Progenitor cell of endocrine pancreas (in vitro differentiated cells): ENCODE measurements around the gene DPYSL5. TPM values are rescaled to one million over a fixed set of nuclear protein-coding genes. Genes with fewer than 3 reads are reported as not detected.

Experiments used
- DNase-seq: peaks from one replicate; pipeline ENCODE4 v3.0.0; 2021; ENCODE audit warnings: low spot score; ENCODE audit not compliant: unreplicated experiment
- H3K27ac Mint-ChIP-seq: 2 replicates; pipeline ENCODE4 v1.8.0; 2021; ENCODE audit warnings: mild to moderate bottlenecking, moderate library complexity, mixed read lengths
- H3K27me3 Mint-ChIP-seq: 2 replicates; pipeline ENCODE4 v1.8.0; 2021; ENCODE audit warnings: mixed read lengths
- H3K36me3 Mint-ChIP-seq: 2 replicates; pipeline ENCODE4 v1.8.0; 2022; ENCODE audit warnings: mixed read lengths; ENCODE audit not compliant: insufficient read depth
- H3K4me1 Mint-ChIP-seq: 2 replicates; pipeline ENCODE4 v1.8.0; 2021; ENCODE audit warnings: low read depth, mixed read lengths
- H3K4me3 Mint-ChIP-seq: 2 replicates; pipeline ENCODE4 v1.8.0; 2021; ENCODE audit warnings: low read depth, mild to moderate bottlenecking, moderate library complexity, mixed read lengths
- H3K9me3 Mint-ChIP-seq: 2 replicates; pipeline ENCODE4 v1.8.0; 2021; ENCODE audit warnings: low read depth, mixed read lengths
- total RNA-seq: library from RNA; stranded (reverse); gene quantifications from 2 replicates; pipeline ENCODE4 v1.2.1, GENCODE V29; 2021
- TF ChIP-seq, protein P1 (sequence below): fragments of 200-600 bp; sonication (generic); IDR thresholded peaks from one replicate; pipeline ENCODE4 v1.5.0; 2021; ENCODE audit warnings: antibody characterized with exemption, mild to moderate bottlenecking; ENCODE audit not compliant: unreplicated experiment

The DPYSL5 gene
- total RNA-seq, 1 donor from 2014 or later, result 75.0 TPM

DNA sequence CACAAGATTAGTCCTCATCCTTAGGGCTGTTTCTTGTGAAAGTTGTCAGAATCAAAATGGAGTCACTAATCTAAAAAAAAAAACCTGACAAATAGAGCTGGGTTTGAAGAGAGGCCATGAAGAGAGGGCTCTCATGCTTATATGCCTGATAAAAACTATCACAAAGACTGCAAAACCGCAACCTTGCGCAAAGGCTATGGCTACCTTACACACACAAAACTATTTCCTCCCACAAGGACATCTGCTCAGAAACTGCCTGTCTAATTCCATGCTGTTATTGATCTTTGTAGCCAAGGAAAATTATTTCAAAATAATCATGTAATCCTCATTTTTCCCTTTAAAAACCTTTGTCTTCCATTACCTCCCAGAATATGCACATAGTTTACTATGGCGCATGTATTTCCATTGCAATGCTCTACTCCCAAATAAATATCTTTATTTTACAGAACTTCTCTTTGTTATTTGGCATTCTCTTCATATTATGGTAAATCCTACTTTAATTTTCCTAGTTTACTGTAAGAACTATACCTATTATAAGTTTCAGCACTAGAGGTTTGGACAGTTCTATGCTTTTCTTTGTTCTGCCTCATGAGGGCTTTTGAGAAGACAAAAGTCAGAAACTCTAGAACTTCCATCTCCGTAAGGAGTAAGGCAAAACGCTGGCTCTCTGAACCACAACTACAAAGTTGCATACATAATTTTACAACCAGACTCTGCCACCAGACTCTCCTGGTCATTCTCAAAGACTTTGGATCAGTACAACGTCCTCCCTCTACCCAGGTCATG lies 9.6 kb upstream of the DPYSL5 start:
- DNase-seq, result no peak
- Mint-ChIP-seq H3K36me3 (no peaks in the 10 kb centered on the region), H3K27ac (no peak overlapping the region), H3K9me3 (no peaks in the 10 kb centered on the region), H3K4me3 (no peak overlapping the region), H3K27me3 (peaks cover 51% of the 10 kb centered on the region), H3K4me1 (no peaks in the 10 kb centered on the region)
- TF ChIP-seq, protein P1, sequence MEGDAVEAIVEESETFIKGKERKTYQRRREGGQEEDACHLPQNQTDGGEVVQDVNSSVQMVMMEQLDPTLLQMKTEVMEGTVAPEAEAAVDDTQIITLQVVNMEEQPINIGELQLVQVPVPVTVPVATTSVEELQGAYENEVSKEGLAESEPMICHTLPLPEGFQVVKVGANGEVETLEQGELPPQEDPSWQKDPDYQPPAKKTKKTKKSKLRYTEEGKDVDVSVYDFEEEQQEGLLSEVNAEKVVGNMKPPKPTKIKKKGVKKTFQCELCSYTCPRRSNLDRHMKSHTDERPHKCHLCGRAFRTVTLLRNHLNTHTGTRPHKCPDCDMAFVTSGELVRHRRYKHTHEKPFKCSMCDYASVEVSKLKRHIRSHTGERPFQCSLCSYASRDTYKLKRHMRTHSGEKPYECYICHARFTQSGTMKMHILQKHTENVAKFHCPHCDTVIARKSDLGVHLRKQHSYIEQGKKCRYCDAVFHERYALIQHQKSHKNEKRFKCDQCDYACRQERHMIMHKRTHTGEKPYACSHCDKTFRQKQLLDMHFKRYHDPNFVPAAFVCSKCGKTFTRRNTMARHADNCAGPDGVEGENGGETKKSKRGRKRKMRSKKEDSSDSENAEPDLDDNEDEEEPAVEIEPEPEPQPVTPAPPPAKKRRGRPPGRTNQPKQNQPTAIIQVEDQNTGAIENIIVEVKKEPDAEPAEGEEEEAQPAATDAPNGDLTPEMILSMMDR, result no peak

DNA sequence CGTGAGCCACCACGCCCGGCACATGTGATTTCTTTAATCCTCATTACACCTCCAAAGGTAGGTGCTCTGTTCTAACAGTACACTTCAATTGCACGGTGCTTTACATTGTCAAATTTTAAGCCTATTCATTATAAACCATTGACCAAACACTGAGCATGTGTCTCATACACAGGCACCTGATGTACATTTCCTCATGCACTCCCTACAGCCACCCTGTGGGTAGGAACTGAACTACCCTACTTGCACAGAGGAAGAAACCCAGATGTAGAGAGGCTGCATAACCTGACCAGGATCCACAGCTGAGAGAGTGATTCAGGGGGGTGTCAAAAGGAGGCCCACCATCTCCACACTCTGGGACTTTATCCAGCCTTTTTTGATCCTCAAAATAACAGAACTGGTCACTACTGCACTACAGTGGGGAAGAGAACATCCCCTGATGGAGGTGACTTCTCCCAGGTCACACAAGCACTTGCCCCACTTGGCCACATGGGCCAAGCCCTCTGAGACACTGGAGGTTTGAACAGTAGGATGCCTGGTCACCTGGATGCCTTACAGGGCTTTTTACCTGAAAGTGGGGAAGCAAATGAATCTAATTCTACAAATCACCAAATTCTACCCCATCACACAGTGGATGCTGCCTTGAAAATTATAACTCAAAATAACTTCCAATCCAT lies 6.9 kb upstream of the DPYSL5 start:
- H3K4me1 Mint-ChIP-seq, result no peaks in the 10 kb centered on the region
- peaks cover 52% of the 10 kb centered on the region for H3K27me3 Mint-ChIP-seq
- no peak overlapping the region for H3K27ac Mint-ChIP-seq
- no peaks in the 10 kb centered on the region for H3K9me3 Mint-ChIP-seq
- TF ChIP-seq, protein P1, result no peak
- no peak overlapping the region for H3K4me3 Mint-ChIP-seq
- no peaks in the 10 kb centered on the region for H3K36me3 Mint-ChIP-seq
- DNase-seq, result no peak

DNA sequence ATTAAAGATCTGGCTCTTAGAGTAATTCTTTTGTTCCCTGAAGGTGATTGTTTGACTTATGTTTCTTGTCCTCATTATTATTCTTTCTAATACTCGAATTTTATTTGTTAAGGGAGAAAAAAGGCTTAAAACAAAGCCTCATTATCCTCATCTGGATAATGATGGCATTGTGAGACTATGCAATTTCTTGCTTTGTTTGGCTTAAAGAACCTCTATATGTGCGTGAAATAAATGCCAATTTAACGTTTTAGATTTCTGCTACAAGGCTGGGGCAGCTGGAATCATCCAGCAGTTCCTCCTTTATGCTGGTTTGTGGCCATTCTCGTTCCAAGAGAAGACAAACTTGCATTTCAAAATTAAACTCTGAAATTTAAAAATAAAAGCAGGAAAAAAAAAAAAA lies 4.9 kb upstream of the DPYSL5 start:
- H3K27ac Mint-ChIP-seq, result no peak overlapping the region
- no peaks in the 10 kb centered on the region for H3K36me3 Mint-ChIP-seq
- TF ChIP-seq, protein P1, result no peak
- peaks cover 53% of the 10 kb centered on the region for H3K27me3 Mint-ChIP-seq
- DNase-seq, result no peak
- H3K4me3 Mint-ChIP-seq, result no peak overlapping the region
- no peaks in the 10 kb centered on the region for H3K4me1 Mint-ChIP-seq
- no peaks in the 10 kb centered on the region for H3K9me3 Mint-ChIP-seq

- Mint-ChIP-seq H3K27ac (no peak overlapping the region), H3K27me3 (peaks cover 41% of the 10 kb centered on the region), H3K4me3 (no peak overlapping the region), H3K36me3 (no peaks in the 10 kb centered on the region), H3K4me1 (peaks cover 2% of the 10 kb centered on the region), H3K9me3 (no peaks in the 10 kb centered on the region)
- no peak for DNase-seq
- TF ChIP-seq, protein P1, result no peak
These were observed 2.9 kb upstream of the DPYSL5 start for GRCh38 chr2:26845021-26845420.

- Mint-ChIP-seq H3K9me3 (no peaks in the 10 kb centered on the region), H3K36me3 (no peaks in the 10 kb centered on the region), H3K27me3 (peaks cover 43% of the 10 kb centered on the region), H3K27ac (peak overlapping the region; percentile 64), H3K4me3 (peak overlapping the region; percentile 70), H3K4me1 (peaks cover 4% of the 10 kb centered on the region)
- TF ChIP-seq, protein P1, result peak; percentile 90
- DNase-seq, result peak; percentile 63
These were observed 1.3 kb upstream of the DPYSL5 start for GRCh38 chr2:26846334-26847306.
